ENCODE results near the gene UBN1.
"Not testable (repeated sequence)": the region's sequence is repeated elsewhere in the genome, so short reads cannot be mapped to it uniquely, and the experiment has no call there.

UBN1 gene

DNA sequence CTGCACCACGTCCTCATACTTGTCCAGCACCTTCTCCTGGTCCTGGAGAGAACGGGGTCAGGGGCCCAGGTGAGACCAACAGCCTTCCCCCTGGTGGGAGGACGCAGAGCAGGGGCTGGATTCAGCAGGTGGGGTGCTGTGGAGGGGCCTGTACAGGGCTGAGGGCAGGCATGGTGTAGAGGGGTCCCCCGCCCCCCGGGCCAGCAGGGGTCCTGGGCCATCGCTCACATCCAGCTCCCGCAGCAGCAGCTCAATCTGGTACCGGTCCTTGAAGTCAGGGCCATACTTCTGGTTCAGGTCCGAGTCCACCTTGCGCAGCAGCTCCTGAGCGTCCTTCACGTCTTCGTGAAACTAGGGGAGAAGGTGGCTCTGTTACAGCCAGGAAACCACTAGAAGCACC, 48.1 kb downstream of the UBN1 start:
- H3K4me3 ChIP-seq (ENCODE audit: low read length) = no peak overlapping the region
- no peak for DNase-seq (ENCODE audit: low read depth)
- TF ChIP-seq, protein P1, sequence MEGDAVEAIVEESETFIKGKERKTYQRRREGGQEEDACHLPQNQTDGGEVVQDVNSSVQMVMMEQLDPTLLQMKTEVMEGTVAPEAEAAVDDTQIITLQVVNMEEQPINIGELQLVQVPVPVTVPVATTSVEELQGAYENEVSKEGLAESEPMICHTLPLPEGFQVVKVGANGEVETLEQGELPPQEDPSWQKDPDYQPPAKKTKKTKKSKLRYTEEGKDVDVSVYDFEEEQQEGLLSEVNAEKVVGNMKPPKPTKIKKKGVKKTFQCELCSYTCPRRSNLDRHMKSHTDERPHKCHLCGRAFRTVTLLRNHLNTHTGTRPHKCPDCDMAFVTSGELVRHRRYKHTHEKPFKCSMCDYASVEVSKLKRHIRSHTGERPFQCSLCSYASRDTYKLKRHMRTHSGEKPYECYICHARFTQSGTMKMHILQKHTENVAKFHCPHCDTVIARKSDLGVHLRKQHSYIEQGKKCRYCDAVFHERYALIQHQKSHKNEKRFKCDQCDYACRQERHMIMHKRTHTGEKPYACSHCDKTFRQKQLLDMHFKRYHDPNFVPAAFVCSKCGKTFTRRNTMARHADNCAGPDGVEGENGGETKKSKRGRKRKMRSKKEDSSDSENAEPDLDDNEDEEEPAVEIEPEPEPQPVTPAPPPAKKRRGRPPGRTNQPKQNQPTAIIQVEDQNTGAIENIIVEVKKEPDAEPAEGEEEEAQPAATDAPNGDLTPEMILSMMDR (conservative IDR thresholded peaks at IDR 0.05; ENCODE audit: low read depth, low read length) = no peak

DNA sequence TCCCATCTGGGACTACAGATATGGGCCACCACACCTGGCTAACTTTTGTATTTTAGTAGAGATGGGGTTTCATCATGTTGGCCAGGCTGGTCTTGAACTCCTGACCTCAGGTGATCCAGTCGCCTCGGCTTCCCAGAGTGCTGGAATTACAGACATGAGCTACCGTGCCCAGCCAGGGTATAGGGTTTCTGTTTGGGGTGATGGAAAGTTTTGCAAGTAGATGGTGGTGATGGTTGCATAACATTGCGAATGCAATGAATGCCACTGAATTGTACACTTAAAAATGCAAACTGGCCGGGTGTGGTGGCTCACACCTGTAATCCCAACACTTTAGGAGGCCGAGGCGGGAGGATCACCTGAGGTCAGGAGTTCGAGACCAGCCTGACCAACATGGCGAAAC, 49.5 kb downstream of the UBN1 start:
- not testable (repeated sequence) for H3K4me3 ChIP-seq (ENCODE audit: low read length); DNase-seq (ENCODE audit: low read depth)

DNA sequence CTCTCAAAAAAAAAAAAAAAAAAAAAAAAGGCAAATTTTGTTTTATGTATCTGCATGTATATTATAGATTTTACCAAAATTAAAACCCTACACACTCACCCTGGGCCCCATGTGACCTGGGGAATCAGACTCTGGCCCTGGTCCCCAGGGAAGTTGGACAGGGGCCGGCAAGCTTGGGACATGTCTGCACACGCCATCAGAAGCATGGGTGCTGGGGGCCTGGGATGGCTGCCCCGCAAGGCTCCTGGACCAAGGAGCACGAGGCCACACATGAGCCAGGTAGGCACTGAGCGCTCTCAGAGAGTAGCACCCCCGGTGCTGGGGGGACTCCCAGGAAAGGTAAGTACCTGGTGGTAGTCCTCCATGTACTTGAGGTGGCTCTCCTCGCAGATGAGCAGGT, 50.0 kb downstream of the UBN1 start:
- DNase-seq (ENCODE audit: low read depth) = no peak
- TF ChIP-seq, protein P1 (conservative IDR thresholded peaks at IDR 0.05; ENCODE audit: low read depth, low read length) = no peak
- no peak overlapping the region for H3K4me3 ChIP-seq (ENCODE audit: low read length)

DNA sequence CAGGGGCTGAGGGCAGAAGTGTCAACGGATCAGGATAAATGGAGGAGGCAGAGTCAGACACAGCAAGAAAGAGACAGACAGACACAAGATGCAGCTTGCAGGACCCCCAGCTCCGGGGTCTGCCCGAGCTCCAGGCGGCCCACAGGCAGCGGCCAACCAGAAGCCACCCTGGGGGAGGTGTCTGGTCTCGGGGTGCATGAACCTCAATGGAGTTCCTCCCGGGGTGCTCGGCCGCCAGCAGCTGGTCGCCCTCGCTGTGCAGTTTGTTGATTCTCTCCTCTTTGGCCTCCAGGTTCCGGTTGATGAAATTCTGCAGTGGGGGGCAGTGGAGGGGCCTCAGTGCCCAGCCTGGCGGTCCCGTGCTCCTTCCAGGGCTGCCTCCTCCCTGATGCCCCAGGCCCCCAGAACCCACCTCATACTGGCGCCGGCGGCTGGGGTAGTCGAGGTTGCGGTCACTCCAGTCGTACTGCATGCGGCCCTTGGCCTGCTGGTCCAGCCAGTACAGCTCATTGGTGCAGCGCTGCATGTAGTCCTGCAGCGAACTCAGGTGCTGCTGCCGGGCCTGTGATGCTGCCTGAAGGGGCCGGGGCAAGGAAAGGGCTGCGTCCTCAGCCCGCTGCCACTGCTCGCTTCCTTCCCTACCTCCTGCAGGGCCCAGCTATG, 51.7 kb downstream of the UBN1 start:
- DNase-seq (ENCODE audit: low read depth) = no peak
- no peak overlapping the region for H3K4me3 ChIP-seq (ENCODE audit: low read length)
- TF ChIP-seq, protein P1 (conservative IDR thresholded peaks at IDR 0.05; ENCODE audit: low read depth, low read length) = no peak

DNA sequence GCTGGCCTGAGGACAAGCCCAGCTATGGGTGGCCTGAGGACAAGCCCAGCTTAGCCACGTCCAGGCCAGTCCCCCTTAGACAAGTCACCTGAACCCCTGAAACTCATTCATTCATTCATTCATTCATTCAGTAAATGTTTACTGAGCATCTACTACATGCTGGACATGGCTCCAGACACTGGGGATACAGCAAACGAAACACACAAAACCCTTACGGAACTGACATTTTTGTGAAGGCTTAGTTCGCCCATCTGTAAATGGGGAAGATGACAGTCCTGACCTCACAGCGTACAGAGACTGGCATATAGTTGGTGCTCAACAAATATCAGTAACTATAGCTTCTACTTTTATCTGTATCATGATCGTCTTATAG, 52.2 kb downstream of the UBN1 start:
- DNase-seq (ENCODE audit: low read depth) = no peak
- TF ChIP-seq, protein P1 (conservative IDR thresholded peaks at IDR 0.05; ENCODE audit: low read depth, low read length) = no peak

DNA sequence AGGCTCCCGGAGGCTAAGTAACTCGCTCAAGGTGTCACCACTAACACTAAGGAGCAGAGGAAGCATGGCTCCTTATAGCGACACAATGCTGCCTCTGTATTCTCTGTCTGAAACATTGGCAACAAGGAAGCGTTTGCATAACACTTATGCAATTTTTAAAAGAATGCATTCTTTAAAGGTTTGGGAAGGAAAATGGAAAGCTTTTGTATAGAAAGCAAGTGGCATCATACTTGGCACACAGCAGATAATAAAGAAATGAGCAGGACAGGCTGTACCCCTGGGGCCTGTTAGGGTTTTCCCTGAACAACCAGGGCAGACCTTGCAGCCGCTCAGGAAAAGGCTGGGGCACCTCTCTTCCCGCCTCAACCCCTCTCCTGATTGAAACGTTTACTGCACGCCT, 52.8 kb downstream of the UBN1 start:
- TF ChIP-seq, protein P1 (conservative IDR thresholded peaks at IDR 0.05; ENCODE audit: low read depth, low read length) = no peak
- no peak overlapping the region for H3K4me3 ChIP-seq (ENCODE audit: low read length)

More for the DNA sequence above, 52.2 kb downstream of the UBN1 start:
- H3K4me3 ChIP-seq (ENCODE audit: low read length) = no peak overlapping the region

DNA sequence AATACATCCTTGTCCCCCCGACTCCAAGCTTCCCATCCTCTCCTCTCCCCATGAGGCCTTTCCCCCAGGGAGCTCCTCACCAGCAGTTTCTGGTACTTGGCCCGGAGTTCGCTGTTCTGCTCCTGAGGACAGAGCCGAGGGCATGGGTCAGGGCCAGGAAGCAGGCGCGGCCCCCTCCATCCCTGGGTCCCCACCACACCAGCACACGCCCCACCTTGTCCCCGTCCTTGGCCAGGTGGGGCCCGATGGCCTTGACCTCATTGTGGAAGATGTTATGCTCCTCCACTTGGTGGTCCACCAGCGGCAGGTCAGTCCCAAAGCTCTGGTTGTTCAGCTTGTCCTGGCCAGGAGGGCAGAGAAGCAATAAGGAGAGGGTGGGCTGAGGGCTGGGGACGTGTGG, 53.5 kb downstream of the UBN1 start:
- TF ChIP-seq, protein P1 (conservative IDR thresholded peaks at IDR 0.05; ENCODE audit: low read depth, low read length) = no peak
- H3K4me3 ChIP-seq (ENCODE audit: low read length) = no peak overlapping the region
- DNase-seq (ENCODE audit: low read depth) = no peak

More for the DNA sequence above, 52.8 kb downstream of the UBN1 start:
- DNase-seq (ENCODE audit: low read depth) = no peak

All from retinal pigment epithelial cell (primary cell).